MCF 10A (cell line): ENCODE results near the gene DHX8. TPM values are rescaled to one million over a fixed set of nuclear protein-coding genes. Genes with fewer than 3 reads are reported as not detected.

Experiments
- BruUV-seq: library from RNA; stranded (reverse); fragments of 400-500 nt; replicated peaks from 2 replicates; lab custom pipeline; 2021; lab: Mats Ljungman, UMichigan
- CTCF ChIA-PET: fragments of 300-600 bp; sonication (Branson Sonifier 250); formaldehyde crosslinking; extraction: SDS; loops from one replicate; lab custom pipeline; 2021; ENCODE audit warnings: antibody characterized with exemption, inconsistent platforms; lab: Yijun Ruan, JAX
- POLR2A ChIA-PET: fragments of 300-600, 350-650 bp; sonication (Branson Sonifier 250); formaldehyde crosslinking; extraction: SDS; loops from one replicate; lab custom pipeline; 2020; ENCODE audit warnings: antibody characterized with exemption, inconsistent platforms; lab: Yijun Ruan, JAX
- DNase-seq: peaks from one replicate; pipeline ENCODE4 v3.0.0-alpha.2; 2018; ENCODE audit not compliant: unreplicated experiment
- H3K27ac Mint-ChIP-seq: one replicate; pipeline ENCODE4 v1.8.0; 2022; ENCODE audit warnings: mild to moderate bottlenecking, low read depth, mixed read lengths; ENCODE audit not compliant: unreplicated experiment
- H3K27me3 Mint-ChIP-seq: one replicate; pipeline ENCODE4 v1.8.0; 2022; ENCODE audit warnings: mixed read lengths; ENCODE audit not compliant: insufficient read depth, unreplicated experiment
- H3K36me3 Mint-ChIP-seq: one replicate; pipeline ENCODE4 v1.8.0; 2022; ENCODE audit warnings: mild to moderate bottlenecking, moderate library complexity, mixed read lengths; ENCODE audit not compliant: insufficient read depth, unreplicated experiment
- H3K4me1 Mint-ChIP-seq: one replicate; pipeline ENCODE4 v1.8.0; 2022; ENCODE audit warnings: mixed read lengths; ENCODE audit not compliant: insufficient read depth, unreplicated experiment
- H3K4me3 Mint-ChIP-seq: one replicate; pipeline ENCODE4 v1.8.0; 2022; ENCODE audit warnings: mild to moderate bottlenecking, moderate library complexity, mixed read lengths; ENCODE audit not compliant: unreplicated experiment
- H3K9me3 Mint-ChIP-seq: one replicate; pipeline ENCODE4 v1.8.0; 2022; ENCODE audit warnings: mixed read lengths; ENCODE audit not compliant: unreplicated experiment
- intact Hi-C: fragments of 100-400 bp; cut with micrococcal nuclease; formaldehyde crosslinking; loops from 2 replicates; pipeline ENCODE4 v1.14.1; 2022
- total RNA-seq: library from RNA; stranded (reverse); gene quantifications from 2 replicates; pipeline ENCODE4 v1.2.3, GENCODE V29; 2022
- TF ChIP-seq, protein P1 (sequence below): fragments of 200-600 bp; IDR thresholded peaks from one replicate; pipeline ENCODE4 v1.8.0; 2022; ENCODE audit warnings: antibody characterized with exemption, mild to moderate bottlenecking; ENCODE audit not compliant: unreplicated experiment

DHX8 gene
- total RNA-seq, 1 experiment from 2014 or later = 56.9 TPM

- CTCF ChIA-PET = interaction anchor here (0.6 to 1.1 kb wide), 5 partner anchors 11 to 131 kb away, joined by 3 to 4 read pairs (median 3); no protein-coding TSS in a partner anchor
- Mint-ChIP-seq H3K9me3 (no peaks in the 10 kb centered on the region), H3K27ac (no peak overlapping the region), H3K27me3 (no peaks in the 10 kb centered on the region), H3K4me1 (peaks cover 42% of the 10 kb centered on the region), H3K36me3 (no peaks in the 10 kb centered on the region), H3K4me3 (peak overlapping the region; percentile 86)
- no TSS peak for BruUV-seq
- TF ChIP-seq, protein P1, sequence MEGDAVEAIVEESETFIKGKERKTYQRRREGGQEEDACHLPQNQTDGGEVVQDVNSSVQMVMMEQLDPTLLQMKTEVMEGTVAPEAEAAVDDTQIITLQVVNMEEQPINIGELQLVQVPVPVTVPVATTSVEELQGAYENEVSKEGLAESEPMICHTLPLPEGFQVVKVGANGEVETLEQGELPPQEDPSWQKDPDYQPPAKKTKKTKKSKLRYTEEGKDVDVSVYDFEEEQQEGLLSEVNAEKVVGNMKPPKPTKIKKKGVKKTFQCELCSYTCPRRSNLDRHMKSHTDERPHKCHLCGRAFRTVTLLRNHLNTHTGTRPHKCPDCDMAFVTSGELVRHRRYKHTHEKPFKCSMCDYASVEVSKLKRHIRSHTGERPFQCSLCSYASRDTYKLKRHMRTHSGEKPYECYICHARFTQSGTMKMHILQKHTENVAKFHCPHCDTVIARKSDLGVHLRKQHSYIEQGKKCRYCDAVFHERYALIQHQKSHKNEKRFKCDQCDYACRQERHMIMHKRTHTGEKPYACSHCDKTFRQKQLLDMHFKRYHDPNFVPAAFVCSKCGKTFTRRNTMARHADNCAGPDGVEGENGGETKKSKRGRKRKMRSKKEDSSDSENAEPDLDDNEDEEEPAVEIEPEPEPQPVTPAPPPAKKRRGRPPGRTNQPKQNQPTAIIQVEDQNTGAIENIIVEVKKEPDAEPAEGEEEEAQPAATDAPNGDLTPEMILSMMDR = no peak
- intact Hi-C loops = no loop called here
- DNase-seq = no peak
- POLR2A ChIA-PET = interaction anchor here (0.6 to 1.9 kb wide), 4 partner anchors 9 to 179 kb away, joined by 3 to 6 read pairs (median 4); no protein-coding TSS in a partner anchor
Measured at GRCh38 chr17:43547189-43547550, 63.4 kb downstream of the DHX8 start.

DNA sequence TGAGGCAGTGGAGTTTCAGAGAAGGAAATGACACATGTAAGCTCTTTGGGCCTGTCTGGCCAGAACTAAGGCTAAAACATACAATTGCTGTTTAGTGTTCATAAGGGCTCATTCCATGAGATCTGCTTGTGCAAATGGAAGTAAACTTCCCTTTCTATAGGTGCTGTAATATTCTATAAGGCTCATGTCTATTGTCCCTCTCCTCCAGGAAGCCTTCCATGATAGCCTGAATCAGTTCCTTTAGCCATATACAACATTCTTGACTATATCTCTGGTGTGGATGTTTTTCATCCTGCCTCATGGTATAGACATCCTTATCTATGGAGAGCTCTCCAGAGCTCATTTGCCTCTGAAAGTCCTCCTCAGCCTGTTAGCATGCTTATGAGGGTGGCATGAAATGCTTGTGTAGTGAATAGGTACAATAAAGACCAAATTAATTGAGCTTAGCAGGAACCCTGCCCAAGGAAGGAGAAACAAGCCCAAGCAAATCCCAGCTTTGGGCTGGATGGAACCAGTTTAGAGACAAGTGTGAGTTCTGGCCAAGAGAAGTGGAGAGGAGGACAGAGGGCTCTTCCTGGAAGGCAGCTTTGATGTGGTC lies 64.0 kb downstream of the DHX8 start:
- H3K27me3 Mint-ChIP-seq = no peaks in the 10 kb centered on the region
- H3K27ac Mint-ChIP-seq = no peak overlapping the region
- peaks cover 36% of the 10 kb centered on the region for H3K4me1 Mint-ChIP-seq
- peak; percentile 31 for DNase-seq
- no peaks in the 10 kb centered on the region for H3K9me3 Mint-ChIP-seq
- H3K36me3 Mint-ChIP-seq = no peaks in the 10 kb centered on the region
- TF ChIP-seq, protein P1 = no peak
- intact Hi-C loops = no loop called here
- POLR2A ChIA-PET = interaction anchor here (0.8 to 1.9 kb wide), 4 partner anchors 9 to 353 kb away, joined by 4 to 6 read pairs (median 4); no protein-coding TSS in a partner anchor
- BruUV-seq = no TSS peak
- CTCF ChIA-PET = interaction anchor here (0.6 to 1.1 kb wide), 4 partner anchors 17 to 61 kb away, joined by 3 to 4 read pairs (median 3); no protein-coding TSS in a partner anchor
- no peak overlapping the region for H3K4me3 Mint-ChIP-seq

- H3K27me3 Mint-ChIP-seq = no peaks in the 10 kb centered on the region
- peaks cover 26% of the 10 kb centered on the region for H3K4me1 Mint-ChIP-seq
- BruUV-seq = no TSS peak
- no peak overlapping the region for H3K27ac Mint-ChIP-seq
- intact Hi-C loops = no loop called here
- ChIA-PET POLR2A (interaction anchor here (0.7 kb wide), 1 partner anchor 9 kb away, joined by 3 read pairs; no protein-coding TSS in a partner anchor), CTCF (interaction anchor here (1.3 kb wide), 1 partner anchor 28 kb away, joined by 3 read pairs; no protein-coding TSS in a partner anchor)
- H3K4me3 Mint-ChIP-seq = no peak overlapping the region
- no peak for DNase-seq
- H3K9me3 Mint-ChIP-seq = no peaks in the 10 kb centered on the region
- H3K36me3 Mint-ChIP-seq = no peaks in the 10 kb centered on the region
- TF ChIP-seq, protein P1 = no peak
Measured at GRCh38 chr17:43548689-43549379, 65.1 kb downstream of the DHX8 start.

- Mint-ChIP-seq H3K9me3 (no peaks in the 10 kb centered on the region), H3K4me1 (peaks cover 20% of the 10 kb centered on the region), H3K27me3 (no peaks in the 10 kb centered on the region), H3K4me3 (no peak overlapping the region), H3K36me3 (no peaks in the 10 kb centered on the region), H3K27ac (no peak overlapping the region)
- ChIA-PET POLR2A (interaction anchor here (0.7 kb wide), 1 partner anchor 10 kb away, joined by 3 read pairs; no protein-coding TSS in a partner anchor), CTCF (interaction anchor here (0.6 to 1.3 kb wide), 2 partner anchors 27 to 217 kb away, joined by 3 read pairs; no protein-coding TSS in a partner anchor)
- DNase-seq = no peak
- no TSS peak for BruUV-seq
- intact Hi-C loops = no loop called here
- TF ChIP-seq, protein P1 = no peak
Measured at GRCh38 chr17:43549496-43549895, 65.7 kb downstream of the DHX8 start.
